HCT116 (cell line): ENCODE results near the gene GNPTG. TPM values are rescaled to one million over a fixed set of nuclear protein-coding genes. Genes with fewer than 3 reads are reported as not detected.

Experiments
- ATAC-seq: fragments of 200-7000 bp; cut with Tn5 transposase; 2 replicates; pipeline ENCODE4 v1.9.1; 2020; ENCODE audit warnings: mild to moderate bottlenecking, moderate library complexity
- BruUV-seq: library from RNA; stranded (reverse); fragments of 400-500 nt; replicated peaks from 2 replicates; lab custom pipeline; 2021; lab: Mats Ljungman, UMichigan
- CTCF ChIA-PET: fragments of 300-600 bp; sonication (Branson Sonifier 250); formaldehyde crosslinking; loops from one replicate; lab custom pipeline; 2021; ENCODE audit warnings: antibody characterized with exemption; lab: Charles Lee
- POLR2A ChIA-PET: fragments of 300-600, 350-600 bp; sonication (Branson Sonifier 250); formaldehyde crosslinking; loops from one replicate; lab custom pipeline; 2021; ENCODE audit warnings: antibody characterized with exemption; lab: Charles Lee
- RAD21 ChIA-PET, 2 experiments: fragments of 300-600 bp; sonication (Branson Sonifier 250); formaldehyde crosslinking; loops; one replicate each; lab custom pipeline; 2023; ENCODE audit warnings: low total read pairs in 2 of 2; ENCODE audit not compliant: uncharacterized antibody in 2 of 2, unreplicated experiment in 2 of 2, low non-redundant PET in 1 of 2; lab: Charles Lee
- DNase-seq: peaks from one replicate; pipeline ENCODE4 v3.0.0-alpha.2; 2010; ENCODE audit warnings: low read depth, low spot score
- H2AFZ ChIP-seq: fragments of 200-600 bp; shearing (Covaris generic), sonication (generic); 2 replicates; pipeline ENCODE4 v1.6.1; 2017; ENCODE audit warnings: low read depth, mixed run types, mixed read lengths, antibody characterized with exemption, low read length; ENCODE audit not compliant: poor library complexity, severe bottlenecking
- H3K27ac ChIP-seq: 2 replicates; pipeline ENCODE4 v1.5.1; 2012; ENCODE audit warnings: low read depth, low read length
- H3K27me3 ChIP-seq: fragments of 200-600 bp; sonication (generic); 2 replicates; pipeline ENCODE4 v1.6.1; 2016; ENCODE audit warnings: mixed run types, low read length, mixed read lengths; ENCODE audit not compliant: insufficient read depth
- H3K36me3 ChIP-seq, 2 experiments: fragments of 200-500 bp in 1 of 2; fragments of 200-600 bp in 1 of 2; sonication (Bioruptor generic) in 1 of 2; sonication (generic) in 1 of 2; 2 replicates each; pipeline versions ENCODE4 v1.5.1 to v1.6.1; 2014 to 2016; ENCODE audit warnings: low read length in 2 of 2, inconsistent platforms in 1 of 2, mixed read lengths in 1 of 2, mixed run types in 1 of 2; ENCODE audit not compliant: insufficient read depth in 2 of 2, control insufficient read depth in 1 of 2
- H3K4me1 ChIP-seq, 2 experiments: fragments of 200-600 bp in 1 of 2; sonication (generic) in 1 of 2; 2 replicates each; pipeline versions ENCODE4 v1.5.1 to v1.6.1; 2012 to 2017; ENCODE audit warnings: low read length in 2 of 2, inconsistent platforms in 1 of 2, mild to moderate bottlenecking in 1 of 2, mixed read lengths in 1 of 2, mixed run types in 1 of 2, moderate library complexity in 1 of 2; ENCODE audit not compliant: insufficient read depth in 2 of 2, control insufficient read depth in 1 of 2
- H3K4me2 ChIP-seq: fragments of 200-600 bp; sonication (generic); 2 replicates; pipeline ENCODE4 v1.6.1; 2017; ENCODE audit warnings: mixed run types, low read length, mixed read lengths
- H3K4me3 ChIP-seq, 2 experiments: fragments of 200-600 bp in 1 of 2; sonication (generic) in 1 of 2; replicated peaks in 1 of 2; 2 replicates each; pipeline ENCODE4 v1.5.1; 2011 to 2016; ENCODE audit warnings: low read length in 2 of 2, control low read depth in 1 of 2, low read depth in 1 of 2, mild to moderate bottlenecking in 1 of 2, mixed read lengths in 1 of 2, mixed run types in 1 of 2
- H3K79me2 ChIP-seq: fragments of 200-600 bp; sonication (generic); 2 replicates; pipeline ENCODE4 v1.6.1; 2017; ENCODE audit warnings: mild to moderate bottlenecking, mixed run types, low read length, moderate library complexity, mixed read lengths; ENCODE audit not compliant: insufficient read depth
- H3K9ac ChIP-seq: fragments of 200-600 bp; sonication (generic); 2 replicates; pipeline ENCODE4 v1.6.1; 2016; ENCODE audit warnings: low read length, mixed read lengths
- H3K9me2 ChIP-seq: fragments of 200-600 bp; sonication (generic), shearing (Covaris generic); 2 replicates; pipeline ENCODE4 v1.6.1; 2017; ENCODE audit warnings: mixed run types, mild to moderate bottlenecking, moderate library complexity; ENCODE audit not compliant: insufficient read depth
- H3K9me3 ChIP-seq, 2 experiments: fragments of 200-500 bp in 1 of 2; fragments of 200-600 bp in 1 of 2; sonication (Bioruptor generic) in 1 of 2; sonication (generic) in 1 of 2; 2 replicates each; pipeline ENCODE4 v1.6.1; 2014 to 2017; ENCODE audit warnings: low read length in 2 of 2, mixed read lengths in 2 of 2, inconsistent platforms in 1 of 2, low read depth in 1 of 2, mild to moderate bottlenecking in 1 of 2, mixed run types in 1 of 2, moderate library complexity in 1 of 2; ENCODE audit not compliant: control insufficient read depth in 1 of 2, insufficient read depth in 1 of 2
- H4K20me1 ChIP-seq: fragments of 200-600 bp; sonication (generic), shearing (Covaris generic); 2 replicates; pipeline ENCODE4 v1.6.1; 2017; ENCODE audit warnings: mixed run types, mild to moderate bottlenecking, moderate library complexity; ENCODE audit not compliant: insufficient read depth
- CBX3 ChIP-seq: IDR thresholded peaks from 2 replicates; pipeline ENCODE4 v1.6.1; 2012; ENCODE audit warnings: low read depth
- EGR1 ChIP-seq: IDR thresholded peaks from 2 replicates; pipeline ENCODE4 v1.6.1; 2012; ENCODE audit warnings: low read depth
- ELF1 ChIP-seq: IDR thresholded peaks from 2 replicates; pipeline ENCODE4 v1.6.1; 2012; ENCODE audit warnings: low read depth, borderline replicate concordance
- EZH2 ChIP-seq: fragments of 200-600 bp; sonication (generic); IDR thresholded peaks from 2 replicates; pipeline ENCODE4 v1.6.1; 2017; ENCODE audit warnings: antibody characterized with exemption, mixed run types
- FOSL1 ChIP-seq: IDR thresholded peaks from 2 replicates; pipeline ENCODE4 v1.6.1; 2012; ENCODE audit warnings: low read depth
- POLR2A ChIP-seq: IDR thresholded peaks from 2 replicates; pipeline ENCODE4 v1.7.0; 2011; ENCODE audit warnings: borderline replicate concordance; ENCODE audit not compliant: insufficient read depth, insufficient read length; ENCODE audit errors: extremely low read depth
- POLR2AphosphoS5 ChIP-seq: IDR thresholded peaks from 2 replicates; pipeline ENCODE4 v1.6.1; 2011; ENCODE audit warnings: mild to moderate bottlenecking, low read depth, low read length, moderate library complexity
- RAD21 ChIP-seq: IDR thresholded peaks from 2 replicates; pipeline ENCODE4 v1.6.1; 2012; ENCODE audit warnings: low read depth, mild to moderate bottlenecking
- SP1 ChIP-seq: IDR thresholded peaks from 2 replicates; pipeline ENCODE4 v1.6.1; 2012; ENCODE audit warnings: low read depth
- TCF7L2 ChIP-seq: IDR thresholded peaks from 2 replicates; pipeline ENCODE4 v1.7.0; 2011; ENCODE audit warnings: borderline replicate concordance, inconsistent platforms; ENCODE audit not compliant: insufficient read depth, insufficient read length; ENCODE audit errors: extremely low read depth
- YY1 ChIP-seq: IDR thresholded peaks from 2 replicates; pipeline ENCODE4 v1.6.1; 2011; ENCODE audit warnings: low read length, low read depth, moderate library complexity, mild to moderate bottlenecking; ENCODE audit not compliant: insufficient replicate concordance; ENCODE audit errors: extremely low read depth
- ZFX ChIP-seq: fragments of 450-650 bp; IDR thresholded peaks from 2 replicates; pipeline ENCODE4 v1.6.1; 2017
- intact Hi-C: fragments of 100-400 bp; cut with micrococcal nuclease; formaldehyde crosslinking; loops from 2 replicates; pipeline ENCODE4 v1.10.0; 2022
- total RNA-seq: library from RNA; stranded (reverse); gene quantifications from one replicate; pipeline ENCODE4 v1.2.1, GENCODE V29; 2021; ENCODE audit not compliant: unreplicated experiment
- TF ChIP-seq, protein P1 (sequence below): IDR thresholded peaks from 2 replicates; pipeline ENCODE4 v1.6.1; 2012
- TF ChIP-seq, protein P2 (sequence below), 3 experiments: fragments of 200-600 bp in 1 of 3; sonication (generic) in 1 of 3; IDR thresholded peaks in 2 of 3; conservative IDR thresholded peaks in 1 of 3; 2 replicates each; pipeline ENCODE4 v1.5.1; 2012 to 2017; ENCODE audit warnings: low read depth in 2 of 3, low read length in 2 of 3, antibody characterized with exemption in 1 of 3, borderline replicate concordance in 1 of 3, control low read depth in 1 of 3, mild to moderate bottlenecking in 1 of 3, mixed read lengths in 1 of 3, mixed run types in 1 of 3, moderate library complexity in 1 of 3; ENCODE audit not compliant: insufficient read depth in 1 of 3
- TF ChIP-seq, protein P3 (sequence below): IDR thresholded peaks from 2 replicates; pipeline ENCODE4 v1.6.1; 2012; ENCODE audit warnings: low read depth
- TF ChIP-seq, protein P4 (sequence below): IDR thresholded peaks from 2 replicates; pipeline ENCODE4 v1.6.1; 2012

GNPTG gene
- total RNA-seq, 1 experiment from 2014 or later: 35.2 TPM

DNA sequence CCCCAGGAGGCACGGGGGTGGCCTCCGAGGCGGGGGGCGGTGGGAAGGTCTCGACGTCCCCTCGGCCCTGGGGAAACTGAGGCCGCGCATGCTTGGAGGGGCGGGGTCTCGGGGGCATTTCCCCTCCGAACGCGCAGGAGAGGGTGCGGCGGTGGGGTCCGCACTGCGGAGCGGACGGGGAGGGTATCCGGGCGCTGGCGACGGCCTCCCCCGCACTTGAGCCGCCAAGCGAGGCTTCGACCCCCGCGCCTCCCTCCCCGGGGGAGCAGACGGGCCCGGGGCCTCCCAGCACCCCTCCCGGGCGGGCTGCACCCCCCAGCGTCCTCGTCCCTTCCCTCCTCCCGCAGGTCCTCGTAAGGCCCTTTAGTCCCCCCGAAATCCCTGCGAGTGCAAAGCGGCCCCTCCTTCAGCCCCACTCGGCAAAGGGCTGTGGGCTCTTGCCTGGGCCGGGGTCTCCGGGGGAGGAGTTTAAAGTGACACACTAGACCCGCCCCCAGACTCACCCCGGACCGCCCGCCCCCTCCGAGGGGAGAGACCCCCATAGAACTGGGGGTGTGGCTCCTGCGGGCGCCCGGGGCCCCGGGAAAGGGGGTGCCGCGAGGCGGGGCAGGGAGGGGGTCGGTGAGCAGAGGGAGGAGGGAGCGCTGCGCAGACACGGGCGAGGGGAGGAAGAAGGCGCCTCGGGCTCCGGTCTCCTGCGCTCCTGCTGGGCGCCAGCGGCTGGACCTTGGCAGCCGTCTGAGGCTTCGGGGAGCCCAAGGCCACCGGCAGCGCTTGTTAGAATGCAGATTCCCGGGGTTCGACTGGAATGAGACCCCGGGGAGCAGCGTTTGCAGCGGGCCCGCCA, 17.7 kb upstream of the GNPTG start:
- intact Hi-C loops: no loop called here
- Histone ChIP-seq H3K9me3 (no peaks in the 10 kb centered on the region; a peak in 1 of 4 replicates), H2AFZ (no peak overlapping the region), H3K9me2 (no peaks in the 10 kb centered on the region), H3K79me2 (no peaks in the 10 kb centered on the region), H3K27me3 (no peaks in the 10 kb centered on the region), H3K36me3 (no peaks in the 10 kb centered on the region), H3K9ac (peak overlapping the region; percentile 67), H3K27ac (peak overlapping the region; percentile 67; the same call in 1 of the 2 replicates), H3K4me2 (peak overlapping the region; percentile 87), H4K20me1 (no peaks in the 10 kb centered on the region), H3K4me3 (peak overlapping the region; percentile 52 to 72), H3K4me1 (peaks cover 17 to 34% of the 10 kb centered on the region in 2 experiments; a peak in 3 of 4 replicates)
- no TSS peak for BruUV-seq
- ChIA-PET CTCF (no interaction called here), RAD21 (no interaction called here), POLR2A (interaction anchor here (0.5 to 1.0 kb wide), 3 partner anchors 9 to 614 kb away, joined by 3 to 10 read pairs (median 4); no protein-coding TSS in a partner anchor)
- DNase-seq (no peak), ATAC-seq (no peak)
- no peak for TF ChIP-seq ELF1
- TF ChIP-seq POLR2A: no peak
- no peak for TF ChIP-seq EZH2
- TF ChIP-seq, protein P1, sequence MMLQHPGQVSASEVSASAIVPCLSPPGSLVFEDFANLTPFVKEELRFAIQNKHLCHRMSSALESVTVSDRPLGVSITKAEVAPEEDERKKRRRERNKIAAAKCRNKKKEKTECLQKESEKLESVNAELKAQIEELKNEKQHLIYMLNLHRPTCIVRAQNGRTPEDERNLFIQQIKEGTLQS: no peak
- TF ChIP-seq ZFX: no peak
- TF ChIP-seq, protein P2, sequence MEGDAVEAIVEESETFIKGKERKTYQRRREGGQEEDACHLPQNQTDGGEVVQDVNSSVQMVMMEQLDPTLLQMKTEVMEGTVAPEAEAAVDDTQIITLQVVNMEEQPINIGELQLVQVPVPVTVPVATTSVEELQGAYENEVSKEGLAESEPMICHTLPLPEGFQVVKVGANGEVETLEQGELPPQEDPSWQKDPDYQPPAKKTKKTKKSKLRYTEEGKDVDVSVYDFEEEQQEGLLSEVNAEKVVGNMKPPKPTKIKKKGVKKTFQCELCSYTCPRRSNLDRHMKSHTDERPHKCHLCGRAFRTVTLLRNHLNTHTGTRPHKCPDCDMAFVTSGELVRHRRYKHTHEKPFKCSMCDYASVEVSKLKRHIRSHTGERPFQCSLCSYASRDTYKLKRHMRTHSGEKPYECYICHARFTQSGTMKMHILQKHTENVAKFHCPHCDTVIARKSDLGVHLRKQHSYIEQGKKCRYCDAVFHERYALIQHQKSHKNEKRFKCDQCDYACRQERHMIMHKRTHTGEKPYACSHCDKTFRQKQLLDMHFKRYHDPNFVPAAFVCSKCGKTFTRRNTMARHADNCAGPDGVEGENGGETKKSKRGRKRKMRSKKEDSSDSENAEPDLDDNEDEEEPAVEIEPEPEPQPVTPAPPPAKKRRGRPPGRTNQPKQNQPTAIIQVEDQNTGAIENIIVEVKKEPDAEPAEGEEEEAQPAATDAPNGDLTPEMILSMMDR (IDR thresholded peaks at IDR 0.05 in 2 of 3, conservative IDR thresholded peaks at IDR 0.05 in 1 of 3; ENCODE audit: borderline replicate concordance in 1 of 3, insufficient read depth in 1 of 3, low read depth in 2 of 3, low read length in 2 of 3): no peak
- TF ChIP-seq, protein P3, sequence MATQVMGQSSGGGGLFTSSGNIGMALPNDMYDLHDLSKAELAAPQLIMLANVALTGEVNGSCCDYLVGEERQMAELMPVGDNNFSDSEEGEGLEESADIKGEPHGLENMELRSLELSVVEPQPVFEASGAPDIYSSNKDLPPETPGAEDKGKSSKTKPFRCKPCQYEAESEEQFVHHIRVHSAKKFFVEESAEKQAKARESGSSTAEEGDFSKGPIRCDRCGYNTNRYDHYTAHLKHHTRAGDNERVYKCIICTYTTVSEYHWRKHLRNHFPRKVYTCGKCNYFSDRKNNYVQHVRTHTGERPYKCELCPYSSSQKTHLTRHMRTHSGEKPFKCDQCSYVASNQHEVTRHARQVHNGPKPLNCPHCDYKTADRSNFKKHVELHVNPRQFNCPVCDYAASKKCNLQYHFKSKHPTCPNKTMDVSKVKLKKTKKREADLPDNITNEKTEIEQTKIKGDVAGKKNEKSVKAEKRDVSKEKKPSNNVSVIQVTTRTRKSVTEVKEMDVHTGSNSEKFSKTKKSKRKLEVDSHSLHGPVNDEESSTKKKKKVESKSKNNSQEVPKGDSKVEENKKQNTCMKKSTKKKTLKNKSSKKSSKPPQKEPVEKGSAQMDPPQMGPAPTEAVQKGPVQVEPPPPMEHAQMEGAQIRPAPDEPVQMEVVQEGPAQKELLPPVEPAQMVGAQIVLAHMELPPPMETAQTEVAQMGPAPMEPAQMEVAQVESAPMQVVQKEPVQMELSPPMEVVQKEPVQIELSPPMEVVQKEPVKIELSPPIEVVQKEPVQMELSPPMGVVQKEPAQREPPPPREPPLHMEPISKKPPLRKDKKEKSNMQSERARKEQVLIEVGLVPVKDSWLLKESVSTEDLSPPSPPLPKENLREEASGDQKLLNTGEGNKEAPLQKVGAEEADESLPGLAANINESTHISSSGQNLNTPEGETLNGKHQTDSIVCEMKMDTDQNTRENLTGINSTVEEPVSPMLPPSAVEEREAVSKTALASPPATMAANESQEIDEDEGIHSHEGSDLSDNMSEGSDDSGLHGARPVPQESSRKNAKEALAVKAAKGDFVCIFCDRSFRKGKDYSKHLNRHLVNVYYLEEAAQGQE: no peak
- TF ChIP-seq CBX3: no peak
- no peak for TF ChIP-seq TCF7L2
- no peak for TF ChIP-seq SP1
- no peak for TF ChIP-seq FOSL1
- TF ChIP-seq RAD21: no peak
- TF ChIP-seq, protein P4, sequence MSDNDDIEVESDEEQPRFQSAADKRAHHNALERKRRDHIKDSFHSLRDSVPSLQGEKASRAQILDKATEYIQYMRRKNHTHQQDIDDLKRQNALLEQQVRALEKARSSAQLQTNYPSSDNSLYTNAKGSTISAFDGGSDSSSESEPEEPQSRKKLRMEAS: no peak
- TF ChIP-seq EGR1: no peak
- TF ChIP-seq YY1: no peak
- no peak for TF ChIP-seq POLR2AphosphoS5
